ENCODE measurements around the gene PCGF3.
A peak's percentile ranks its signal among the peaks of the same experiment; 100 is the strongest.

PCGF3 gene

DNA sequence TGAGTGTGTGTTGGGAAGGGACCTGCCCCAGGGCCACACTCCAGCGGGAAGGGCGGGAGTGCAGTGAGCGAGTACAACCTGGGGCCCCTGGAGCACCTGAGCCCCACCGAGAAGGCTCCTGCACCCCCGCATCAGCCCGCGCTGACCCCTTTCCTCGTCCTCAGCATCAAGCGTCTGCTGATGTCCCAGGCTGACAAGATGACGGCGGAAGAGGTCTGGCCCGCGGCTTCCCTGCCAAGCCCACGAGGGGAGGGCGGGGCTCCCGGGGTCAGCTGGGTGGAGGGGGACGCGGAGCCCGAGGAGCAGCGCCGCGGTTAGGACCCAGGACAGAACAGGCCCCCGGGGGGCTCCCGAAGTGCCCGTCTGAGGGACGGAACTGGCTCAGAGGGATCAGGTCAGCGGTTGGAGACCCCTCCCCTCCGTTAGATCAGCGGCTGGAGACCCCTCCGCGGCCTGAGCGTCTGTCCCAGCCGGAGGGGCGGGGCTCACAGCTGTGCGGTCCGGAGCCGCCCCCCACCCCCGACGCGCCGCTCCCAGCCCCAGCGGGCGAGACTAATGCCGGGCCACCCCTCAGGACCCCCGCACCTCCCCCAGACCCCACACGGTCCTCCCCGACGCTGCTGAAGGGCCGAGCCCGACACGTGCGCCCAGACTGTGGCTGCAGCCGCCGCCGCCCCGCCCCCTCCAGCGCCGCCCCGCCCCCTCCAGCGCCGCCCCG lies 24.5 kb upstream of the PCGF3 start:
- Histone ChIP-seq H3K4me1 (ENCODE audit: control insufficient read depth, insufficient read depth, low read length) (no peaks in the 10 kb centered on the region), H3K4me3 (ENCODE audit: low read length) (peak overlapping the region; percentile 41), H3K27ac (ENCODE audit: low read depth, low read length) (no peak overlapping the region), H3K36me3 (ENCODE audit: control insufficient read depth, insufficient read depth, low read length) (peaks cover 2% of the 10 kb centered on the region), H3K9ac (ENCODE audit: low read length) (no peak overlapping the region), H3K27me3 (ENCODE audit: control insufficient read depth, insufficient read depth, low read length) (peaks cover 2% of the 10 kb centered on the region)

DNA sequence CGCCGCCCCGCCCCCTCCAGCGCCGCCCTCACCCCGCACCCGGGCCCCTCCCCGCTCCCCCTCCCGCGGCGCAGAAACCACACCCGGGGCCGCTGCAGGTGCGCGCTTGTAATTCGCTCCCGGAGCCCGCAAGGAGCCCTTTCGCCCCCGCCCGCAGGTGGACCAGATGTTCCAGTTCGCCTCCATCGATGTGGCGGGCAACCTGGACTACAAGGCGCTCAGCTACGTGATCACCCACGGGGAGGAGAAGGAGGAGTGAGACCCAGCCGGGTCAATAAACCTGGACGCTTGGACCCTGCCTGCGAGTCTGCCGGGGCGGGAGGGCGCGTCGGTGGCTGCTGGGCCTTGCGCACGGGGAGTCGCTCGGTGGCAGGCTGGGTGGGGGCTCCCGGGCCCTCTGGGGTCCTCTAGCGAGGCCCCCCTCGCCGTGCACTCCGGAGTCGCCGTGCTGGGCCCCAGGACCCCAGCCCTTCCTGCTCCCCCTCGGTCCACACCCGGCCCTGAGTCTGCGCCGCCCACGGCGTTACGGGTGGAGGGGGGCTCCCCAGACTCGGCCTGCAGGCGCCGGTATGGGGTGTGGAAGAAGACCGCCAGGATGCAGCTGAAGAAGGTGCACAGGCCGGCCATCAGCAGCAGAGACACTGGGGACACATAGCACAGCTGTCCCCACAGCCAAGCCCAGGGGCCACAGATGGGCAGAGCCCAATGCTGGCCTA lies 23.7 kb upstream of the PCGF3 start:
- Histone ChIP-seq H3K36me3 (ENCODE audit: control insufficient read depth, insufficient read depth, low read length) (peaks cover 2% of the 10 kb centered on the region), H3K27me3 (ENCODE audit: control insufficient read depth, insufficient read depth, low read length) (peaks cover 2% of the 10 kb centered on the region), H3K9ac (ENCODE audit: low read length) (no peak overlapping the region), H3K27ac (ENCODE audit: low read depth, low read length) (no peak overlapping the region), H3K4me1 (ENCODE audit: control insufficient read depth, insufficient read depth, low read length) (no peaks in the 10 kb centered on the region), H3K4me3 (ENCODE audit: low read length) (no peak overlapping the region)

DNA sequence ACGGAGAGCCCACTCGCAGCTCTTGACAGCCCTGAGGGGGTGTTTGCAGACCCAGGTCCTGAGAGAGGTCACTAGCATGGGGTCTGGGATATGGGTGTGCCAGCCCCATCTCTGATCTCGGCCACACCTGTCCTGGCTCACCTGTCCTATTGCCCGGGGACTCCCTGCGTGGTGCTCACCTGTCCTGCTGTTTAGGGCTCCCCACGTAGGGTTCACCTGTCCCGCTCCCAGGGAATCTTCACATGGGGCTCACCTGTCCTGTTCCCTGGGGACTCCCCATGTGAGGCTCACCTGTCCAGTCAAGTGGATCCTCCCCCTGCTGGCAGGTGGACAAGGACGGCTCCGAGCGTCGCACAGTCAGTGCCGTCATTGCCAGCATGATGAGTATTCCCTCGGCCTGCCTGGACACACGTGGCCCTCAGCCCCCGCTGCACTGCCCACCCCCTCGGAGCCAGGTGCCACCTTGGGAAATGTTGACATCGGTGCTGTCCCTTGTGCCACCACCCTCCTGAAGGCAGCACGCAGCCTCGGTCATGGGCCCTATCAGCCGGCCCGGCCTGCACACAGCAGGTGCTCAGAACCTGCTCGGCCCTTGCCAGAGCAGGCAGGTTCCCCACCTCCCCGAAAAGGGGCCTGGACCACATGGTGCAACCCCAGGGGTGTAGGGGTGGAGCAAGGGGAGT lies 23.0 kb upstream of the PCGF3 start:
- Histone ChIP-seq H3K9ac (ENCODE audit: low read length) (no peak overlapping the region), H3K27me3 (ENCODE audit: control insufficient read depth, insufficient read depth, low read length) (peaks cover 2% of the 10 kb centered on the region), H3K27ac (ENCODE audit: low read depth, low read length) (no peak overlapping the region), H3K36me3 (ENCODE audit: control insufficient read depth, insufficient read depth, low read length) (peaks cover 2% of the 10 kb centered on the region), H3K4me3 (ENCODE audit: low read length) (no peak overlapping the region), H3K4me1 (ENCODE audit: control insufficient read depth, insufficient read depth, low read length) (peaks cover under 1% of the 10 kb centered on the region)

DNA sequence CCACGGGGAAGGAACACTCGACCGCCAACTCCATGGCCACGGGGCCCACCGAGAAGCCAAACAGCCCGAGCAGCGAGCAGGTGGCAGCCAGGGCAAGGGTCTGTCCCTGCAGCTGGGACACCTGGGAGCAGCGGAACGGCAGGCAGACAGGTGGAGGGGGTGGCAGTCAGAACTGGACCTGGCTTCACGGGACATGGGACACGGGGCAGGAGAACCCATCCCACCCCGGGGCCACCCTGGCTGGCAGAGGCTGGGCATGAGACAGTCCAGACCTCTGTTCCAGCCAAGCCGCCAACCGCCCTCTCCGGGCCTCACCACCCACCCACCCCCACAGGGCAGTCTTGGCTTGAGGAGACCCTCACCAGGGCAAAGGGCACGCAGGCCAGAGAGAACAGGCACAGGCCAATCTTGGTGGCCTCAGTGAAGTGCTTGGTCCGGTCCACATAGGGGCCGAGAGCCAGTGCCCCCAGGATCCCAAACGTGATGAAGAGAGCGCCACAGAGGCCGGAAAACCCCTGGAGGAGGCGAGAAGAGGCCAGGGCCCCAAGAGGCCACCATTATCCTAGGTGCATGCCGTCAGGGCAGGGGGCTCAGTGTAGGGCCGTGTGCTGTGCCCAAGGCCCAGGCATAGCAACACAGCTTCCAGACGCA lies 22.3 kb upstream of the PCGF3 start:
- Histone ChIP-seq H3K36me3 (ENCODE audit: control insufficient read depth, insufficient read depth, low read length) (peaks cover 2% of the 10 kb centered on the region), H3K9ac (ENCODE audit: low read length) (no peak overlapping the region), H3K4me1 (ENCODE audit: control insufficient read depth, insufficient read depth, low read length) (peaks cover 2% of the 10 kb centered on the region), H3K27me3 (ENCODE audit: control insufficient read depth, insufficient read depth, low read length) (peaks cover 2% of the 10 kb centered on the region), H3K27ac (ENCODE audit: low read depth, low read length) (no peak overlapping the region), H3K4me3 (ENCODE audit: low read length) (no peak overlapping the region)

DNA sequence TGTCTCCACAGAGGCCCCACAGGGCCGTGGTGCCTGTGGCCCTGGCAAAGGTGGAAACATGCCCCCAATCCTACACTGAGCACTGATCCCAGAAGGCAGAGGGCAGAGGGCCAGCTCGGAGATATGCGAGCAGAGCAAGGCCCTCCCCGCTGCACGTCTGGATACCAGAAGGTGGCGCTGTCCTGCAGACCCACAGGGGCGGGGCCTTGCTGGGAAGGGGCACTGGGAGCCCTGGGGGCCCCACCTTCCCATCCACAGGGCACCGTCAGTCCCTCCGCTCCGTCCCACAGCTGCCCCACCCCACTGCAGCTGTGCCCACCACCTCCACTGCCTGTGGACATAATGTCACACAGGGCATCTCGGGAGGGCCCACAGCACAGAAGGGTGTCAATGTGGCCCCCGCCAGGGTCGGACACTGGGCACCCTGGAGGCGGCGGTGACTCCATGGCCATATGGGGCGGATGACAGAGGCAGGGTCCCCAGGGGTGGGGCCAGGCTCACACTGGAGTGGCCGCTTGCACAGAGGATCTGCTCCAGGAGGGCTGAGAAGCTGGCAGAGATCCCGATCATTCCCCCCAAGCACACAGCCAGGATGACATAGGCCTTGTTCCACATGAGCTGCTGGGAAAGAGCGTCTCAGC lies 21.5 kb upstream of the PCGF3 start:
- H3K4me1 ChIP-seq (ENCODE audit: control insufficient read depth, insufficient read depth, low read length) = peaks cover 2% of the 10 kb centered on the region
- no peak overlapping the region for H3K4me3 ChIP-seq (ENCODE audit: low read length)
- no peak overlapping the region for H3K9ac ChIP-seq (ENCODE audit: low read length)

DNA sequence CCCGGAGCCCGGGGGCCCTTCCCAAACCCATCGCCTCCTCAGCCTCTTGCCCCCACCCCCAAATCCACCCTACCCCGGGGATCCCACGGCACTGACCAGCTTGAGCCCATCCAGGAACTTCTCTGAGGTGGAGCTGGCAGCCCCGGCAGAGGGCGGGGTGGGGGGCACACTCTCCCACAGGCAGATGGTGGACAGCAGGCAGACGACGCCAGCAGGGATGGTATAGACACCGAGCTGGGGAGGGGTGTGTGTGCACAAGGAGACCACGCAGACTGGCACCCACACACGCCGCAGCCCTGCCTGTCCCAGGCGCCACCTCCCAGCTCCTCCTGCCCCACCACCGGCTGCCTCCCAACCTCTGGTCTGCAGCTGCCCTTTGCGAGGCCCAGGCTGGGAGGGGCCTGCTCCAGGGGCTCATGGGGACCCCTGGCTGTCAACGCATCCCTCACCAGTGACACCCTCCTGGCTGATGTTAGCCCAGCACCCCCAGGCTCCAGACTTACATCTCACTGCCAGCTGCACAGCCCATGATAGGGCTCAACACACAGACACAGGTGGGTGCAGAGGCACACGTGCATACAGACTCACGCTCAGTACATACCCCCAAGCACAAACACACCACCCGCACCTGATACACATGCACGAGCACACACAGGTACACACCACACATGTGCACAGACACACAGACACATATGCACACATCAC lies 20.9 kb upstream of the PCGF3 start:
- Histone ChIP-seq H3K9ac (ENCODE audit: low read length) (no peak overlapping the region), H3K36me3 (ENCODE audit: control insufficient read depth, insufficient read depth, low read length) (peaks cover 2% of the 10 kb centered on the region), H3K27ac (ENCODE audit: low read depth, low read length) (no peak overlapping the region), H3K27me3 (ENCODE audit: control insufficient read depth, insufficient read depth, low read length) (peaks cover 2% of the 10 kb centered on the region), H3K4me1 (ENCODE audit: control insufficient read depth, insufficient read depth, low read length) (peaks cover 2% of the 10 kb centered on the region), H3K4me3 (ENCODE audit: low read length) (no peak overlapping the region)

More for the DNA sequence above, 21.5 kb upstream of the PCGF3 start:
- H3K36me3 ChIP-seq (ENCODE audit: control insufficient read depth, insufficient read depth, low read length) = peaks cover 2% of the 10 kb centered on the region
- H3K27me3 ChIP-seq (ENCODE audit: control insufficient read depth, insufficient read depth, low read length) = peaks cover 2% of the 10 kb centered on the region
- H3K27ac ChIP-seq (ENCODE audit: low read depth, low read length) = no peak overlapping the region

DNA sequence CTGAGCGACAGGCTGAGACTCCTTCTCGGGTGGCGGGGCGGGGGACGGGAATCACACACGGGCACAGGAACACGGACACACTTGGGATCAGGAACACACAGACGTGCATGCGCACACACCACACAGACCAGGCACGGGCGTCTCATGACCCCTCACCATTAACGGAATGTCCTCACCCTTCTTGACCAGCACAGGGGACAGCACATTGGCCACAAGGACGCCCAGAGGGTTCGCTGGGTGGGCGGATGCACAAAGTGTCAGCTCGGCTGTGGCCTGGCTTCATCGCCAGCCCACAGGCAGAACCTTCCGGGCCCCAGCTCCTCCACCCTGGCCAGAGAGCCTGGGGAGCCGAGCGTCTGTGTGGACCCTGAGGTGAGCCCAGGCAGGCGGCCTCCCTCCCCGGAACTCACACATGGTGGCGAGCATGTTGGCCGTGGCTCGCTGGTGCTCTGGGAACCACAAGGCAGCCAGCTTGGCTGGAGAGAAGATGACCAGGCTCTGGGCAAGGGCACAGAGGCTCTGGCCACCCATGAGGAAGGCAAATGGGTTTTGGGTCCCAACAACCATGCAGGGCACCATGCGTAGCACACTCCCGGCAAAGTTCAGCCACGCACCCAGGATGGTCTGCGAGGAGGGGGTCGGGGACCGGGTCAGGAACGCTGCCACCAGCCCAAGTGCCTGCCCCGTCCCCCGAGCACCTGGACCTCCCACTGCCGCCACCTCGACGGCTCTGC lies 19.8 kb upstream of the PCGF3 start:
- Histone ChIP-seq H3K9ac (ENCODE audit: low read length) (no peak overlapping the region), H3K4me3 (ENCODE audit: low read length) (no peak overlapping the region), H3K36me3 (ENCODE audit: control insufficient read depth, insufficient read depth, low read length) (peaks cover 2% of the 10 kb centered on the region), H3K27me3 (ENCODE audit: control insufficient read depth, insufficient read depth, low read length) (peaks cover 2% of the 10 kb centered on the region), H3K27ac (ENCODE audit: low read depth, low read length) (no peak overlapping the region), H3K4me1 (ENCODE audit: control insufficient read depth, insufficient read depth, low read length) (peaks cover 2% of the 10 kb centered on the region)

DNA sequence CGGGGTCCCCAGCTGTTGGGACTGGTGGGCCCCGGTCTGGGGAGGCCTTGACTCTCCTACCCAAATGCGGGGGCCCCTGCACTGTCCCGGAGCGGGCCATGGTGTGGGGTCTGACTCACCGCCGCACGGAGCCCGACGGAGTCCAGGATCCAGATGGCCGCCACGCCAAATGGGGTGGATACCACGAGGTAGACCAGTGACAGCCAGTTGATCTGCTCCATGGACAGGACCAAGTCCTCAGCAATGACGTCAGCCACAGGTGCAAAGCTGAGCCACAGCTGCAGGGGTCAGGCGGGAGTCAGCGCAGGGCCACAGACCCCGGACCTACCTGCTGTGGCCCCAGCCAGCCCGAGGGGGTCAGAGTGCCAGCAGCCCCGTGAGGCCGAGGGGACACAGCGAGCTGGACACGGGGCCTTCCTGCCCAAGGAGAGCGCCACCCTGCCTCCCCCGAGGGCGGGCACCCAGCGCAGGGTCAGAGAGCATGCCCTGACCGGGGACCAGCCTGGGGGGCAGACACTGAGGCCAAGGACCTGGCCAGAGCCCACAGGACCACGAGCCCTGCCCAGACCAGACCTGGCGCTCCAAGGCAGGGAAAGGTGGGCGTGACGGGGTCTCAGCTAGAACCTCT lies 19.1 kb upstream of the PCGF3 start:
- Histone ChIP-seq H3K27ac (ENCODE audit: low read depth, low read length) (no peak overlapping the region), H3K36me3 (ENCODE audit: control insufficient read depth, insufficient read depth, low read length) (peaks cover 2% of the 10 kb centered on the region), H3K27me3 (ENCODE audit: control insufficient read depth, insufficient read depth, low read length) (peaks cover 2% of the 10 kb centered on the region), H3K9ac (ENCODE audit: low read length) (no peak overlapping the region), H3K4me1 (ENCODE audit: control insufficient read depth, insufficient read depth, low read length) (peaks cover 2% of the 10 kb centered on the region), H3K4me3 (ENCODE audit: low read length) (no peak overlapping the region)

DNA sequence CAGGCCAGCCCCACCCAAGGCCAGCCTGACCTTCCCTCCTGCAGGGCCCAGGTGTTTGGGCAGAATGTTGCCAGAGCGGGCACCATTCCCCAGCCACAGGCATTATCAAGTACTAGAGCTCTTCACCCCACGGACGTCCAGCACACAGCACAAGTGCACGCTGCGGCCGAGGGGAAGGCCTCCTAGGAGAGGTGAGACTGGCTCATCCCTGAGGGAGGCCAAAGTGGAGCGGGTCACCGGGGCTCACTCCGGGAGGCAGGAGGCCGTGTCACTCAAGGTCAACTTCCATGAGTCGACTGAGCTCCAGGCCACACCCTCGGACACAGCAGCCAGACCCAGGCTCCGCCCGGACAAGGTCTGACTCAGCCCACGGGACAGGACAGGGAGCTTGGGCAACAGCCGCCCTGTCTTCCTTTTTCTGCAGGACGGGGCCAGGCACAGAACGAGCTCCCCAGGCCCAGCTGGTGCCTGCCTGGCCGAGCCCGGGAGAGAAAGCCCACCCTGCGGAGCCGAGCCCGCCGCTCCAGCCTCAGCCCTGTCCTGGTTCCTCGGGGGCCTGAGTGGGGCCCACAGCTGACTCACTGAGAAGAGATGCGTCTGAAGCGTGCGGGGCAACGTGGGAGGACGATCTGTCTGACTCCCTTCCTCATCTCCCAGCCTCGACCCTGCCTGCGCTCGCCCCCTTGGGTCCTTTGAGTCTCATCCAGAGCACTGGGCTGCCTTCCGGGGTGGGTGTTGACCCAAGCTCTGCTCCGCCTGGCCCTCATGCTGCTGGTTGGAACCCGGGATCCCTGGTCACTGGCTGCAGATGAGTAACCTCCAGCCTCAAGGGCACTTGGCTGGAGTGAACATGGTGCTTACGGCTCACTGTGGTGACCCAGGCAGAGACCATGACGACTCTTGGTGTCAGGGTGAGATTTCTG lies 18.3 kb upstream of the PCGF3 start:
- H3K27me3 ChIP-seq (ENCODE audit: control insufficient read depth, insufficient read depth, low read length) = no peaks in the 10 kb centered on the region
- H3K9ac ChIP-seq (ENCODE audit: low read length) = no peak overlapping the region
- H3K4me3 ChIP-seq (ENCODE audit: low read length) = peak overlapping the region; percentile 32
- H3K4me1 ChIP-seq (ENCODE audit: control insufficient read depth, insufficient read depth, low read length) = peaks cover 2% of the 10 kb centered on the region
- peaks cover 2% of the 10 kb centered on the region for H3K36me3 ChIP-seq (ENCODE audit: control insufficient read depth, insufficient read depth, low read length)
- H3K27ac ChIP-seq (ENCODE audit: low read depth, low read length) = peak overlapping the region; percentile 14
